IMR-90 (cell line): ENCODE data around the gene CPA4. TPM values are rescaled to one million over a fixed set of nuclear protein-coding genes. Genes with fewer than 3 reads are reported as not detected.

Experiments used
- ATAC-seq: fragments of 200-7000 bp; cut with Tn5 transposase; 2 replicates; pipeline ENCODE4 v1.9.1; 2020; ENCODE audit warnings: low read depth, mild to moderate bottlenecking, moderate library complexity
- BruUV-seq: library from RNA; stranded (reverse); fragments of 400-500 nt; replicated peaks from 2 replicates; lab custom pipeline; 2021; lab: Mats Ljungman, UMichigan
- CTCF ChIA-PET: fragments of 300-600 bp; formaldehyde crosslinking; extraction: SDS; loops from one replicate; lab custom pipeline; 2021; ENCODE audit warnings: antibody characterized with exemption; lab: Yijun Ruan, JAX
- POLR2A ChIA-PET: fragments of 300-600 bp; sonication (Branson Sonifier 250); formaldehyde crosslinking; loops from one replicate; lab custom pipeline; 2022; ENCODE audit warnings: antibody characterized with exemption; ENCODE audit not compliant: unreplicated experiment; lab: Charles Lee
- DNase-seq: peaks from one replicate; pipeline ENCODE4 v3.0.0; 2013
- H2AFZ ChIP-seq: replicated peaks from 2 replicates; pipeline ENCODE3; 2013; ENCODE audit warnings: low read length, mild to moderate bottlenecking; ENCODE audit not compliant: poor library complexity
- H2AK5ac ChIP-seq: 2 replicates; pipeline ENCODE4 v1.6.1; 2013; ENCODE audit warnings: low read depth, low read length, inconsistent platforms
- H2AK9ac ChIP-seq: replicated peaks from 2 replicates; pipeline ENCODE3; 2013; ENCODE audit warnings: mild to moderate bottlenecking, low read depth, low read length, moderate library complexity; ENCODE audit not compliant: poor library complexity
- H2BK120ac ChIP-seq: 2 replicates; pipeline ENCODE4 v1.6.1; 2013; ENCODE audit warnings: low read depth, low read length, inconsistent platforms
- H2BK15ac ChIP-seq: 3 replicates; pipeline ENCODE4 v1.6.1; 2013; ENCODE audit warnings: low read depth, low read length, inconsistent platforms
- H2BK20ac ChIP-seq: 2 replicates; pipeline ENCODE4 v1.6.1; 2013; ENCODE audit warnings: low read depth, mild to moderate bottlenecking, inconsistent platforms, low read length, moderate library complexity
- H2BK5ac ChIP-seq: 2 replicates; pipeline ENCODE4 v1.6.1; 2013; ENCODE audit warnings: mild to moderate bottlenecking, low read depth, low read length, inconsistent platforms; ENCODE audit not compliant: poor library complexity, severe bottlenecking
- H3K14ac ChIP-seq: replicated peaks from 2 replicates; pipeline ENCODE4 v1.6.1; 2013; ENCODE audit warnings: low read depth, low read length, inconsistent platforms
- H3K18ac ChIP-seq: 2 replicates; pipeline ENCODE4 v1.6.1; 2013; ENCODE audit warnings: low read depth, low read length, control low read depth
- H3K23ac ChIP-seq: 2 replicates; pipeline ENCODE4 v1.6.1; 2013; ENCODE audit warnings: low read depth, low read length, inconsistent platforms
- H3K27ac ChIP-seq: 2 replicates; pipeline ENCODE4 v1.5.1; 2013; ENCODE audit warnings: mild to moderate bottlenecking, control low read depth, low read length; ENCODE audit not compliant: insufficient read depth
- H3K27me3 ChIP-seq: 2 replicates; pipeline ENCODE4 v1.6.1; 2013; ENCODE audit warnings: low read length; ENCODE audit not compliant: control insufficient read depth, insufficient read depth
- H3K36me3 ChIP-seq: 2 replicates; pipeline ENCODE4 v1.6.1; 2013; ENCODE audit warnings: low read length, mixed read lengths; ENCODE audit not compliant: control insufficient read depth, insufficient read depth
- H3K4ac ChIP-seq: 2 replicates; pipeline ENCODE4 v1.6.1; 2013; ENCODE audit warnings: low read depth, low read length, inconsistent platforms
- H3K4me1 ChIP-seq: 2 replicates; pipeline ENCODE4 v1.6.1; 2013; ENCODE audit warnings: low read length, mixed read lengths; ENCODE audit not compliant: control insufficient read depth, insufficient read depth
- H3K4me2 ChIP-seq: 2 replicates; pipeline ENCODE4 v1.6.1; 2013; ENCODE audit warnings: low read depth, mild to moderate bottlenecking, control low read depth, low read length, moderate library complexity
- H3K4me3 ChIP-seq: 2 replicates; pipeline ENCODE4 v1.5.1; 2013; ENCODE audit warnings: low read depth, mild to moderate bottlenecking, control low read depth, low read length, moderate library complexity; ENCODE audit not compliant: insufficient read depth
- H3K56ac ChIP-seq: 2 replicates; pipeline ENCODE4 v1.6.1; 2013; ENCODE audit warnings: low read length, inconsistent platforms; ENCODE audit not compliant: insufficient read depth; ENCODE audit errors: extremely low read depth
- H3K79me1 ChIP-seq, 2 experiments: 2 replicates each; pipeline ENCODE4 v1.6.1; 2013; ENCODE audit warnings: low read length in 2 of 2, inconsistent platforms in 1 of 2, low read depth in 1 of 2
- H3K9ac ChIP-seq: 2 replicates; pipeline ENCODE4 v1.6.1; 2013; ENCODE audit warnings: low read depth, low read length, control low read depth
- H3K9me1 ChIP-seq: 2 replicates; pipeline ENCODE4 v1.6.1; 2013; ENCODE audit warnings: low read length, inconsistent platforms; ENCODE audit not compliant: insufficient read depth
- H3K9me3 ChIP-seq: 2 replicates; pipeline ENCODE4 v1.6.1; 2013; ENCODE audit warnings: low read length; ENCODE audit not compliant: control insufficient read depth, insufficient read depth
- H4K20me1 ChIP-seq: 2 replicates; pipeline ENCODE4 v1.6.1; 2013; ENCODE audit warnings: low read length, inconsistent platforms; ENCODE audit not compliant: insufficient read depth
- H4K5ac ChIP-seq: 2 replicates; pipeline ENCODE4 v1.6.1; 2013; ENCODE audit warnings: mild to moderate bottlenecking, low read depth, low read length, control low read depth
- H4K8ac ChIP-seq, 2 experiments: 2 replicates each; pipeline ENCODE4 v1.6.1; 2013; ENCODE audit warnings: low read depth in 2 of 2, low read length in 2 of 2, control low read depth in 1 of 2, inconsistent platforms in 1 of 2
- H4K91ac ChIP-seq: 2 replicates; pipeline ENCODE4 v1.6.1; 2013; ENCODE audit warnings: low read depth, low read length, inconsistent platforms; ENCODE audit not compliant: insufficient read depth
- BHLHE40 ChIP-seq: fragments of 150-350 bp; IDR thresholded peaks from 2 replicates; pipeline ENCODE4 v1.6.1; 2016; ENCODE audit warnings: mild to moderate bottlenecking, low read depth, low read length
- CEBPB ChIP-seq: IDR thresholded peaks from 2 replicates; pipeline ENCODE4 v1.6.1; 2012; ENCODE audit warnings: low read depth, low read length, improper control_type of control experiment
- CHD1 ChIP-seq: IDR thresholded peaks from 2 replicates; pipeline ENCODE4 v1.6.1; 2012; ENCODE audit warnings: low read depth, low read length, improper control_type of control experiment
- CTCF ChIP-seq: conservative IDR thresholded peaks from 2 replicates; pipeline ENCODE4 v1.5.1; 2012; ENCODE audit warnings: mild to moderate bottlenecking, low read depth, low read length, improper control_type of control experiment
- FOS ChIP-seq: fragments of 150-350 bp; IDR thresholded peaks from 2 replicates; pipeline ENCODE4 v1.6.1; 2016; ENCODE audit warnings: low read depth, low read length
- MAZ ChIP-seq: IDR thresholded peaks from 2 replicates; pipeline ENCODE4 v1.6.1; 2012; ENCODE audit warnings: low read depth, mild to moderate bottlenecking, low read length, improper control_type of control experiment, moderate library complexity, borderline replicate concordance
- MXI1 ChIP-seq: IDR thresholded peaks from 2 replicates; pipeline ENCODE4 v1.6.1; 2012; ENCODE audit warnings: low read depth, mild to moderate bottlenecking, low read length, moderate library complexity, borderline replicate concordance
- NFE2L2 ChIP-seq: fragments of 150-350 bp; IDR thresholded peaks from 2 replicates; pipeline ENCODE4 v1.6.1; 2016; ENCODE audit warnings: low read depth, mild to moderate bottlenecking, low read length
- RAD21 ChIP-seq: IDR thresholded peaks from 2 replicates; pipeline ENCODE4 v1.6.1; 2012; ENCODE audit warnings: low read length, improper control_type of control experiment
- RCOR1 ChIP-seq: IDR thresholded peaks from 2 replicates; pipeline ENCODE4 v1.6.1; 2012; ENCODE audit warnings: mild to moderate bottlenecking, low read length, improper control_type of control experiment; ENCODE audit not compliant: insufficient replicate concordance
- RFX5 ChIP-seq: IDR thresholded peaks from 2 replicates; pipeline ENCODE4 v1.8.0; 2012; ENCODE audit warnings: low read depth, mild to moderate bottlenecking, low read length, moderate library complexity
- SMC3 ChIP-seq: fragments of 150-350 bp; IDR thresholded peaks from 2 replicates; pipeline ENCODE4 v1.6.1; 2016; ENCODE audit warnings: low read depth, mild to moderate bottlenecking, antibody characterized with exemption, low read length, moderate library complexity
- USF2 ChIP-seq: fragments of 150-350 bp; IDR thresholded peaks from 2 replicates; pipeline ENCODE4 v1.6.1; 2017; ENCODE audit warnings: mild to moderate bottlenecking, antibody characterized with exemption, low read length, low read depth
- WGBS, 2 experiments: methylation state at CpG; one replicate each; pipeline versions ENCODE4 v1.1.5 to v1.1.7; 2013; ENCODE audit warnings: missing lambda C conversion rate in 2 of 2; ENCODE audit not compliant: insufficient read length in 1 of 2; ENCODE audit errors: extremely low coverage in 2 of 2; 5-methylcytosine and 5-hydroxymethylcytosine counted together
- dilution Hi-C: fragments of 300-500 bp; cut with HindIII; formaldehyde crosslinking; loops from one replicate; pipeline ENCODE4 v1.14.3; 2018; ENCODE audit warnings: low sequenced_read_pairs; ENCODE audit not compliant: unreplicated experiment
- in situ Hi-C: fragments of 300-500 bp; cut with MboI; formaldehyde crosslinking; loops from 3 replicates; pipeline ENCODE4 v1.14.3; 2019; ENCODE audit warnings: low sequenced_read_pairs, inconsistent platforms, mixed read lengths
- intact Hi-C: fragments of 100-400 bp; cut with micrococcal nuclease; formaldehyde crosslinking; loops from 2 replicates; pipeline ENCODE4 v1.10.0; 2022
- polyA plus RNA-seq, 3 experiments: library from polyadenylated mRNA; depleted of rRNA; stranded (reverse); fragments of >200 nt; gene quantifications; 2 replicates each; pipeline ENCODE4 v1.2.3, GENCODE V29; 2012; ENCODE audit warnings: low replicate concordance in 1 of 3
- total RNA-seq: library from RNA; depleted of rRNA; stranded (reverse); fragments of >200 nt; gene quantifications from 2 replicates; pipeline ENCODE4 v1.2.3, GENCODE V29; 2012

CPA4 gene
- total and polyA plus RNA-seq, 2 of the 4 experiments (the other 2 are of a cell fraction): 316 to 365 TPM

GRCh38 chr7:130352194-130353074 lies 59.5 kb downstream of the CPA4 start:
- Histone ChIP-seq H2BK120ac (peak overlapping the region; percentile 95), H4K20me1 (no peaks in the 10 kb centered on the region), H3K36me3 (no peaks in the 10 kb centered on the region), H3K9ac (peak overlapping the region; percentile 67), H2BK15ac (peak overlapping the region; percentile 98), H2BK5ac (peak overlapping the region; percentile 87), H3K4me2 (peak overlapping the region; percentile 83), H3K27me3 (no peaks in the 10 kb centered on the region), H4K8ac (peak overlapping the region; percentile 82 to 91), H3K9me3 (no peaks in the 10 kb centered on the region), H2AFZ (peak overlapping the region; percentile 81), H3K4ac (peak overlapping the region; percentile 93), H2AK9ac (peak overlapping the region; percentile 91), H2AK5ac (peak overlapping the region; percentile 99), H4K5ac (peak overlapping the region; percentile 95), H3K18ac (peak overlapping the region; percentile 95), H3K23ac (peak overlapping the region; percentile 67), H3K9me1 (peaks cover 25% of the 10 kb centered on the region), H2BK20ac (peak overlapping the region; percentile 97), H3K4me3 (no peak overlapping the region), H3K4me1 (peaks cover 29% of the 10 kb centered on the region), H3K27ac (peak overlapping the region; percentile 89), H3K14ac (peak overlapping the region; percentile 56), H4K91ac (peak overlapping the region; percentile 94), H3K79me1 (peaks cover 0 to 6% of the 10 kb centered on the region in 2 experiments; a peak in 1 of 4 replicates), H3K56ac (peak overlapping the region; percentile 60)
- ChIA-PET POLR2A (interaction anchor here (0.6 kb wide), 1 partner anchor 552 kb away, joined by 3 read pairs; no protein-coding TSS in a partner anchor), CTCF (no interaction called here)
- dilution Hi-C loops: no loop called here
- DNase-seq (peak; percentile 75), ATAC-seq (no peak)
- BruUV-seq: no TSS peak
- WGBS, 2 experiments: 58% methylated on average over 8 of the region's 20 CpGs; no CpG with 5 or more reads in 1 of the 2 experiments
- no peak; the same call in 1 of the 2 replicates for TF ChIP-seq BHLHE40
- TF ChIP-seq FOS: peak; percentile 95
- no peak for TF ChIP-seq RCOR1
- no peak for TF ChIP-seq RFX5
- no peak for TF ChIP-seq CHD1
- TF ChIP-seq RAD21: no peak
- no peak for TF ChIP-seq CTCF
- TF ChIP-seq NFE2L2: no peak
- TF ChIP-seq SMC3: no peak
- no peak for TF ChIP-seq MAZ
- TF ChIP-seq USF2: no peak
- peak; percentile 96 for TF ChIP-seq CEBPB
- TF ChIP-seq MXI1: no peak
- intact Hi-C loops: loop anchor here (10.0 kb wide), 1 partner anchor 142 kb away; the partner anchor contains the start of gene MEST
- in situ Hi-C loops: no loop called here
